Activated naive CD4-positive, alpha-beta T cell treated with anti-CD3 and anti-CD28 coated beads, Interleukin-2, amount 50 U/mL, for 72 hours (primary cell): ENCODE results near the gene ENPP7. TPM values are rescaled to one million over a fixed set of nuclear protein-coding genes. Genes with fewer than 3 reads are reported as not detected.

Experiments used
- ATAC-seq, 2 donors: fragments of 150-1000 bp; cut with Tn5 transposase; 2 replicates each; pipeline ENCODE4 v1.10.0; 2021; ENCODE audit warnings: mild to moderate bottlenecking in 2 of 2, moderate library complexity in 2 of 2
- DNase-seq, 2 donors: peaks; one replicate each; pipeline ENCODE4 v3.0.0; 2021 to 2022; ENCODE audit warnings: low spot score in 2 of 2
- H3K27ac Mint-ChIP-seq, 2 donors: one replicate each; pipeline ENCODE4 v1.8.0; 2022; ENCODE audit warnings: mild to moderate bottlenecking in 2 of 2, mixed read lengths in 2 of 2
- H3K36me3 Mint-ChIP-seq, 2 donors: one replicate each; pipeline ENCODE4 v1.8.0; 2022; ENCODE audit warnings: mixed read lengths in 2 of 2
- H3K9me3 Mint-ChIP-seq, 2 donors: one replicate each; pipeline ENCODE4 v1.8.0; 2022; ENCODE audit warnings: mixed read lengths in 2 of 2
- total RNA-seq, 2 donors: library from RNA; stranded (reverse); gene quantifications; one replicate each; pipeline ENCODE4 v1.2.3, GENCODE V29; 2022

ENPP7 gene
- total RNA-seq = under 1 TPM in 1 of 2 donors, not detected in 1; 0.23 TPM

DNA sequence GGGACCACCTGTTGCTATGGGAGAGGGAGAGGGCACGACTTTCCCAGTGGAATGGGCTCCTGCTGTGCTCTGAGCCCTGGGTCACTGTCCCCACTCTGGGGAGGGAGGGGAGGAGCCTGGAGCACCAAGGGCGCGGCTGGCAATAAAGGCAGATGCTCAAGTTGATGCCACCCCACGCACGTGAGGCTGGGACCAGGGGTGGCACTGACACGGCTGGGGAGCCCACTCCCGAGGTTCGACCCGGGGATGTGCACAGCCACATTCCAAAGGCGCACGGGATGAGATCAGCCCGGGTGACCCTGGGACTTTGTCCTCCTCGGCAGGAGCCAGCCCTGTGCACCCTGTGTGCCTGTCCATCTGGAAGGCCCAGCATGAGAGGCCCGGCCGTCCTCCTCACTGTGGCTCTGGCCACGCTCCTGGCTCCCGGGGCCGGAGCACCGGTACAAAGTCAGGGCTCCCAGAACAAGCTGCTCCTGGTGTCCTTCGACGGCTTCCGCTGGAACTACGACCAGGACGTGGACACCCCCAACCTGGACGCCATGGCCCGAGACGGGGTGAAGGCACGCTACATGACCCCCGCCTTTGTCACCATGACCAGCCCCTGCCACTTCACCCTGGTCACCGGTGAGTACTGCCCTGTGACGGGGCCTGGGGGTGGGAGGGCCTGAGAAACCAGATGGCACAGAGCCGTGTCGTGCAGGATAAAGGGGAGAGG lies at the start of gene ENPP7:
Gene ENPP7, plus strand, starts transcription at position 175 of the 715 bp plus-strand sequence. Its CDS starts 197 bp downstream, at position 372.
- H3K27ac Mint-ChIP-seq = no peak within 1 kb of the TSS
- H3K36me3 Mint-ChIP-seq = no peaks in the 10 kb centered on the region
- ATAC-seq = no peak
- DNase-seq = no peak
- H3K9me3 Mint-ChIP-seq = peaks cover 0 to 3% of the 10 kb centered on the region in 2 donors

DNA sequence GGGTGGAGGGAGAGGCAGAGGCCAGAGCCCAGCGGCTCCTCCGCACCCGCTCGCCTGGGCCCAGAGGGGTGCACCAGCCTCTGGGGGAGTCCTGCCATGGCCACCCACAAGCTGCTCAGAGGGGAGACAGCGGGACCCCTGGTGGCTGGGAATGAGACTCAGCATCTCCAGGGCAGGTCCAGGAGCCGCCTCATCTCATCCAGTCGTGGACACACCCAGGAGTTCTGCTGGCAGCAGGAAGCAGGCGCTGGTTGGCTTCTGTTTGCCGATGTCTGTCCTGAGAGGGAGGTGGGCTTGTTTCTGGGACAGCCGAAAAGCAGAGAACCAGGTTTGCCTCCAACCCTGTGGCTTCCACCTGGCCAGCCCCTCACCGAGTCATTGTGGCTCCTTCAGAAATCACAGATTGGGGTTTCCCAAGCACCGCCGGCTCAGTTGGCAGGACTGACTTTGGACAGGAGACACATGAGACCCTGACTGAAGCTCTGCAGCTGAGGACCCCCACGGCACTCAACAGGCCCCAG lies 49.6 kb upstream of the ENPP7 start:
- Mint-ChIP-seq H3K9me3 (no peaks in the 10 kb centered on the region), H3K27ac (no peak overlapping the region), H3K36me3 (no peaks in the 10 kb centered on the region)
- no peak for DNase-seq
- ATAC-seq = no peak

GRCh38 chr17:79681628-79682261 lies 49.0 kb upstream of the ENPP7 start:
- no peaks in the 10 kb centered on the region for H3K36me3 Mint-ChIP-seq
- ATAC-seq (no peak), DNase-seq (no peak)
- H3K9me3 Mint-ChIP-seq = no peaks in the 10 kb centered on the region
- H3K27ac Mint-ChIP-seq = no peak overlapping the region

DNA sequence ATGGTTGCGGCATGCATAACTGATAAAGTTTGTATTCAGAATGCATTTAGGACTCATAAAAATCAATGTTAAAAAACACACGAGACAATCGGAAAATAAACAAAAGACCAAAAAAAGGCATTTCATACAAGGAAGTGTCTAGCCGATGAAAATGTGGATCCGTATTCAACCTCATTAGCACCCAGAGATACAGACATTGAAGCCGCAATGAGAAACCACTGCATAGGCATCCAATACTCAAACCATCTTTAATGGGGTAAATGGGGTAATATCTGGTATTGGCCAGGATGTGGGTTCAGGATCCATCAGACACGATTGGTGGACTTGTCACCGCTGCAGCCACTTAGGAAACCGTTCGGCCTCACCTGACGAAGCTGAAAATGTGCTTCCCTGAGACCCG lies 47.4 kb upstream of the ENPP7 start:
- H3K36me3 Mint-ChIP-seq = no peaks in the 10 kb centered on the region
- ATAC-seq (no peak), DNase-seq (no peak)
- no peak overlapping the region for H3K27ac Mint-ChIP-seq
- no peaks in the 10 kb centered on the region for H3K9me3 Mint-ChIP-seq

DNA sequence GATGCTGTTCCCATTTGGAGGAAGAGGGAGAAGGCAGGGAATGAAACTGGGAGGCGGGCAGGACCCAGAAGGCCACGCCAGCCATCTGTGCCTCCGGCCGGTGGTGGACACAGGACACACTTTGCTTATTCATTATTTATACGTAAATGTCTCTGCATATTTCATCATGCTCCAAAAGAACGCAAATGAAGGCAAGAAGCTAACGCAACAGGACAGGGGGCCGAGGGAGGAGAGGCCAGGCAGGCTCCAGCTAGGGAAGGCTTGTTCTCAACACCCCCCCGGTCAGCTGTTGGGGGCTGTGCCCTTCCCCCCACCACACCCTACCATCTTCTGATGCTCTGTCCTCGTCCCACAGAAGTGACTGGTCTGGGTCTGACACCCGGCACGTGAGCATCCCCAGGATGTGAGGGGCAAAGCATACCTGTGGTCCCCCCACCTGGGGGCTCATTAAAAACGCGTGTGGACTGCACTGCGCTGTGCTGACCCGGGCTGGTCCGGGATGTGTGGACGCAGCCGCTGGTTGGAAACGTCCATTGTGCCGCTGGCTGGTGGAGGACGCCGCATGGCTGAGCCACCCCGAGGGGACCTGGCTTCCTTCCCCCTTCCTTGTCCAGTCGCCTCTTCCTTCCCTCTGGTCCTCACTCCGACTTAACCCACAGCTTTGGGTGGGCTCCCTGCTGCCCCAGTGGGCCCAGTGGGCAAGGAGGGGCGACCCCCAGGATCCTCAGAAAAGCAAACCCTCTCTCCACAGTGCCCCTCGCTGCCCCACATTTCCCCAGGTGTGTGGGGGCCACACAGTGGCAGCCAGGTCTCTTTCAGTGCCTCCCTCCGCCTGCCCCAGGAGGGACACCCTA lies 46.4 kb upstream of the ENPP7 start:
- Mint-ChIP-seq H3K27ac (peak overlapping the region in 1 of 2 donors; percentile 7), H3K9me3 (no peaks in the 10 kb centered on the region), H3K36me3 (no peaks in the 10 kb centered on the region)
- ATAC-seq = no peak
- DNase-seq = no peak

DNA sequence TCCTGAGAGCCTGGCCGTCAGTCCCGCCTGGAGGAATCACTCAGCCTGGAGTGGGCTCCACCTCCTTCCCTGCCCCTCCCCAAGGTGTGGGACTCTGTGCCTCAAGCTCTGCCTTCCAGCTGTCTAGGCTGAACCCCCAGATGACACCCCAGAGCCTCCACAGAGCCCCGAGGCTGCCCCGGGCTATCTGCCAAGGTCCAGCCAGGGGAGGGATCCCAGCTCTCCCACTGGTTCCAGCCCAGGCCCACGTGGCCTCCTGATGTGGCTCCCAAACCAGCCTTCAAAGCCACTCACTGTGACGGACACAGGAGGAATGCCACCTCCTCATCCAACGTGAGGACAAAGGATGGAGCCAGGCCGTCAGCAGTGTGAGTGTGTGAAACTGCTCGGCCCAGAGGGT lies 45.6 kb upstream of the ENPP7 start:
- Mint-ChIP-seq H3K9me3 (no peaks in the 10 kb centered on the region), H3K36me3 (no peaks in the 10 kb centered on the region), H3K27ac (no peak overlapping the region)
- no peak for DNase-seq
- ATAC-seq = no peak

DNA sequence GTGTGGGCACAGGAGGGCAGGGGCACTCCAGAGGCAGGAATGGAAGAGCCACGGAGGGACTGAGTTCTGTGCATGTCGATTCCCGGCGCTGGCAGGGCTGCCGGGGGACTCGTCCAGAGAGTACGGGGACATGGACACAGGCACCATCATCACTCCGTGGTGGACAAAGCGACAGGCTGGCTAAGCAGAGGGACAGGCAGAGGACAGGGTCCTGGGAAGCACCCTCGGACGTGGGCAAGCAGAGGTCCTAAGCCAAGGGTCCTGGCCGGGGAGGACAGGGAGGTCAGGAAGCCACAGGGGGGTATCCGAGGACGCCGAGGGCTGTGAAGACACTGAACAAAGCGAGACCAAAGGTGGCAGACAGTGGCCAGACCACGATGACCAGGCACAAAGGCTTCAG lies 44.3 kb upstream of the ENPP7 start:
- Mint-ChIP-seq H3K27ac (no peak overlapping the region), H3K9me3 (no peaks in the 10 kb centered on the region), H3K36me3 (no peaks in the 10 kb centered on the region)
- DNase-seq (no peak), ATAC-seq (no peak)

- ATAC-seq = no peak
- Mint-ChIP-seq H3K27ac (no peak overlapping the region), H3K9me3 (no peaks in the 10 kb centered on the region), H3K36me3 (no peaks in the 10 kb centered on the region)
- DNase-seq = no peak
Measured at GRCh38 chr17:79690466-79690865, 40.3 kb upstream of the ENPP7 start.

- DNase-seq = no peak
- H3K9me3 Mint-ChIP-seq = no peaks in the 10 kb centered on the region
Measured at GRCh38 chr17:79690988-79691836, 39.5 kb upstream of the ENPP7 start.

GRCh38 chr17:79691931-79692330 lies 38.8 kb upstream of the ENPP7 start:
- no peak for ATAC-seq
- no peaks in the 10 kb centered on the region for H3K36me3 Mint-ChIP-seq
- no peak for DNase-seq
- H3K27ac Mint-ChIP-seq = no peak overlapping the region
- H3K9me3 Mint-ChIP-seq = no peaks in the 10 kb centered on the region

More at GRCh38 chr17:79690988-79691836, 39.5 kb upstream of the ENPP7 start:
- no peaks in the 10 kb centered on the region for H3K36me3 Mint-ChIP-seq
- H3K27ac Mint-ChIP-seq = no peak overlapping the region
- no peak for ATAC-seq

GRCh38 chr17:79693419-79693818 lies 37.3 kb upstream of the ENPP7 start:
- Mint-ChIP-seq H3K9me3 (no peaks in the 10 kb centered on the region), H3K27ac (no peak overlapping the region), H3K36me3 (no peaks in the 10 kb centered on the region)
- DNase-seq (no peak), ATAC-seq (no peak)

GRCh38 chr17:79695293-79695790 lies 35.4 kb upstream of the ENPP7 start:
- DNase-seq (no peak), ATAC-seq (no peak)
- Mint-ChIP-seq H3K36me3 (no peaks in the 10 kb centered on the region), H3K27ac (no peak overlapping the region), H3K9me3 (no peaks in the 10 kb centered on the region)

DNA sequence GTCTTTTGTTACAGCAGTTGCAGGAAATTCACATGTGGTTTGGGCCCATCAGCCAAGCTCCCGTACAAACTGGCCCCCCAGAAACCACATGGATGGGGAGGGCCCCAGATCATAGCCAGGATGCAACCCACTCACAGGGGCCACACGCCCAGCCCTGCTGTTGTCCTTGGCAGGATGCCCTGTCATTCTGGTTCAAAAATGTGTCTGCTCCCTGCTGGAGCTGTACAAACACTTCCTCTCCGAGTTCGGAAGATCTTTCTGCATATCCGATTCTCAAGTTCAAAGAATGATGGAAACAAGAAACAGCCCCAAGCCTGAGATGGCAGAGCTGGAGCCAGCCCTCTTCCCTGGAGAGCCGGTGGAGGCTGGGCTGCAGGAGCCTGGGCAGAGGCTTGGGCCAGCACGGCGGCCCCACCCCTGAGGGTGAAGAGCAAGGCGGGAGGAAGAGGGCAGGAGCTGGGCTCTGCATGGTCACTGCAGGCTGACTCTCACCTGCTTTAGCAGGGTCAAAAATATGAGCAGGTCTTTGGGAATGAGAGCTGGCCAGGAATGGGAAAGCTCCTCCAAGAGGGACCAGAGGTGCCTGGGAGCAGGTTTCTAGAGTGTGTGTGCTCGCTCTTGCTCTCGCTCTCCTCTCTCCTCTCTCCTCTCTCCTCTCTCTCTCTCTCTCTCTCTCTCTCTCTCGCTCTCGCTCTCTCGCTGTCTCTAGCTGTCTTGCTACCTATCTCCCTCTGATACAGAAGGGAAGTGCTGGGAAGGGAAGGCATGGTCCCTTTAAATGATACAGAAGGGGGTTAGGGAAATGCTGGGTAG lies 34.7 kb upstream of the ENPP7 start:
- H3K9me3 Mint-ChIP-seq = no peaks in the 10 kb centered on the region
- DNase-seq (no peak), ATAC-seq (no peak)
- H3K36me3 Mint-ChIP-seq = no peaks in the 10 kb centered on the region
- H3K27ac Mint-ChIP-seq = peak overlapping the region in 1 of 2 donors; percentile 4

DNA sequence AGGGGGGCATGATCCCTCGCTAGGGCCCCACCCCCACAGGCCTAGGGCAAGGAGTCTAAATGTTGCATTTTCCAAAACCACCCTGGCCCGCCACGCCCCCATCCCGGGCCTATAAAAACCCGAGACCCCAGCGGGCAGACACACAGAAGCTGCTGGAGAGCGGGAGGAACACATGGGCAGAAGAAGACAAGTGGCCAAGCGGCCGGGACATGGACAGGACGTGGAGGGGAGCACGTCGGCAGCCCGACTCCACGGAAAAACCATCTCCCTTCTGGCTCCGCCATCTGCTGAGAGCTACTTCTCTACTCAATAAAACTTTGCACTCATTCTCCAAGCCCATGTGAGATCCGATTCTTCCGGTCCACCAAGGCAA lies 34.1 kb upstream of the ENPP7 start:
- Mint-ChIP-seq H3K9me3 (no peaks in the 10 kb centered on the region), H3K36me3 (no peaks in the 10 kb centered on the region), H3K27ac (no peak overlapping the region)
- DNase-seq (no peak), ATAC-seq (no peak)

DNA sequence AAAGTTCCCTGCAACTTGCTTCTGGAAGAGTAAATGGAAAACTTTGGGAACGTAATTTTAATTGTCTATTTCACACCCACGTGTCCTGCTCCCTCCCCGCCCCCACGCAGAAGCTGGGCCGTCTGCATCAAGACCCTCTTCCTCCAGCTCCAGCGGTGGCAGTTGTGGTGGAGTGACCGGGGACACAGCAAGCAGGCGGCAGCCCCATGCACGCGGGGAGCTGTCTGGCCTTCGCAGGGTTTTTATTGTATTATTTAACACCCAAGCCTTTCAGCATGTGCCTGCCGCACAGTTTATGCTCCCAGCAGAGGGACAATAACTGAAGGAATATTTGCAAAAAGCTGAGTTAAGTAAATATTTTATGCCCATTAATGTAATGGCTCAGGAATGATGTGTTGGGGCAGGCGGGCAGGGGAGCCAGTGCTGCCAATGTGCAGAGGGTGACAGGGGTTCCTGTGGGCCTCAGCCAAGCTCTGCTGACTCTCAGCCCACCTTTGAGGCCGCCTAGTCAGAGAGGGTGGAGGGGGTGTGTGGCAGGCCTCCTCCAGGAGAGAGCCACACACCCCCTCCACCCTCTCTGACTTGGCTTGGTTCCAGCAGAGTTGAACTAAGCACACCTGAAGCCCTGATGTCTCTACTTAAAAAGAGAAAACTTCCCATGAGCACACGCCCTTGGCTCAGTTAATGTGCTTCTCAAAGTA lies 32.4 kb upstream of the ENPP7 start:
- Mint-ChIP-seq H3K27ac (no peak overlapping the region), H3K36me3 (no peaks in the 10 kb centered on the region), H3K9me3 (no peaks in the 10 kb centered on the region)
- ATAC-seq (no peak), DNase-seq (no peak)
